SK-N-SH (cell line): Measurements from ENCODE around the gene BAD. TPM values are rescaled to one million over a fixed set of nuclear protein-coding genes. Genes with fewer than 3 reads are reported as not detected.

Experiments used
- CTCF ChIA-PET: fragments of 300-600, 350-600 bp; formaldehyde crosslinking; extraction: SDS; loops from one replicate; lab custom pipeline; 2021; lab: Yijun Ruan, JAX
- POLR2A ChIA-PET: fragments of 350-600 bp; sonication (Branson Sonifier 250); formaldehyde crosslinking; extraction: SDS; loops from one replicate; lab custom pipeline; 2020; ENCODE audit warnings: antibody characterized with exemption, inconsistent platforms; lab: Yijun Ruan, JAX
- DNase-seq: peaks from one replicate; pipeline ENCODE4 v3.0.0; 2012
- H2AFZ ChIP-seq: fragments of 200-600 bp; sonication (generic); 2 replicates; pipeline ENCODE4 v1.8.1; 2016; ENCODE audit warnings: antibody characterized with exemption, mild to moderate bottlenecking, low read depth
- H3F3A ChIP-seq: fragments of 200-600 bp; sonication (generic); replicated peaks from 2 replicates; pipeline ENCODE3; 2016; ENCODE audit warnings: antibody characterized with exemption, mild to moderate bottlenecking; ENCODE audit not compliant: insufficient read depth
- H3K27ac ChIP-seq, 2 experiments: fragments of 200-500 bp in 1 of 2; fragments of 200-600 bp in 1 of 2; sonication (Bioruptor generic) in 1 of 2; sonication (generic), shearing (Covaris generic) in 1 of 2; 2 replicates each; pipeline versions ENCODE4 v1.5.1 to v1.6.1; 2014 to 2016; ENCODE audit warnings: low read depth in 2 of 2, inconsistent platforms in 1 of 2, low read length in 1 of 2, mild to moderate bottlenecking in 1 of 2, mixed read lengths in 1 of 2
- H3K27me3 ChIP-seq: fragments of 200-600 bp; sonication (generic), shearing (Covaris generic); 2 replicates; pipeline ENCODE4 v1.6.1; 2016; ENCODE audit warnings: mixed run types; ENCODE audit not compliant: insufficient read depth
- H3K36me3 ChIP-seq, 2 experiments: fragments of 200-500 bp in 1 of 2; fragments of 200-600 bp in 1 of 2; sonication (Bioruptor generic) in 1 of 2; sonication (generic) in 1 of 2; replicated peaks in 1 of 2; 2 replicates each; pipeline versions ENCODE3 to v1.5.1; 2014 to 2016; ENCODE audit warnings: low read length in 1 of 2, mild to moderate bottlenecking in 1 of 2; ENCODE audit not compliant: insufficient read depth in 2 of 2, control insufficient read depth in 1 of 2
- H3K4me1 ChIP-seq, 2 experiments: fragments of 200-500 bp in 1 of 2; fragments of 200-600 bp in 1 of 2; sonication (Bioruptor generic) in 1 of 2; sonication (generic), shearing (Covaris generic) in 1 of 2; 2 replicates each; pipeline versions ENCODE4 v1.5.1 to v1.6.1; 2014 to 2016; ENCODE audit warnings: low read depth in 1 of 2, low read length in 1 of 2, mixed run types in 1 of 2; ENCODE audit not compliant: insufficient read depth in 2 of 2, control insufficient read depth in 1 of 2
- H3K4me2 ChIP-seq: fragments of 200-600 bp; sonication (generic), shearing (Covaris generic); 2 replicates; pipeline ENCODE4 v1.6.1; 2017; ENCODE audit warnings: mixed run types
- H3K4me3 ChIP-seq, 2 experiments: fragments of 200-500 bp in 1 of 2; fragments of 200-600 bp in 1 of 2; sonication (Bioruptor generic) in 1 of 2; sonication (generic), shearing (Covaris generic) in 1 of 2; 2 replicates each; pipeline versions ENCODE4 v1.5.1 to v1.8.1; 2014 to 2016; ENCODE audit warnings: low read depth in 2 of 2, inconsistent platforms in 1 of 2, low read length in 1 of 2, mild to moderate bottlenecking in 1 of 2, mixed read lengths in 1 of 2, moderate library complexity in 1 of 2
- H3K79me2 ChIP-seq: fragments of 200-600 bp; sonication (generic); 2 replicates; pipeline ENCODE4 v1.8.1; 2017; ENCODE audit warnings: mild to moderate bottlenecking; ENCODE audit not compliant: insufficient read depth
- H3K9ac ChIP-seq: fragments of 200-600 bp; sonication (generic); 2 replicates; pipeline ENCODE4 v1.6.1; 2017; ENCODE audit warnings: mixed run types
- H3K9me2 ChIP-seq: fragments of 200-600 bp; sonication (generic); 2 replicates; pipeline ENCODE4 v1.6.1; 2017; ENCODE audit warnings: mixed run types
- H3K9me3 ChIP-seq: fragments of 200-600 bp; sonication (generic); 2 replicates; pipeline ENCODE4 v1.6.1; 2017; ENCODE audit warnings: mixed run types, mild to moderate bottlenecking, moderate library complexity
- H4K20me1 ChIP-seq: fragments of 200-600 bp; sonication (generic); 2 replicates; pipeline ENCODE4 v1.6.1; 2017; ENCODE audit warnings: mild to moderate bottlenecking, mixed run types; ENCODE audit not compliant: insufficient read depth
- ELF1 ChIP-seq: IDR thresholded peaks from 2 replicates; pipeline ENCODE4 v1.4.0; 2012
- EZH2phosphoT487 ChIP-seq: fragments of 200-600 bp; sonication (generic); IDR thresholded peaks from 2 replicates; pipeline ENCODE4 v1.6.1; 2017; ENCODE audit warnings: low read depth, mixed run types, mild to moderate bottlenecking, antibody characterized with exemption, moderate library complexity, borderline replicate concordance
- FOXJ3 ChIP-seq: sonication (generic); formaldehyde crosslinking; IDR thresholded peaks from 2 replicates; pipeline ENCODE4 v1.5.1; 2020; ENCODE audit warnings: mild to moderate bottlenecking, missing genetic modification reagents
- FOXM1 ChIP-seq: IDR thresholded peaks from 2 replicates; pipeline ENCODE4 v1.4.0; 2012; ENCODE audit warnings: low read depth, mild to moderate bottlenecking
- MEF2A ChIP-seq: IDR thresholded peaks from 2 replicates; pipeline ENCODE4 v1.4.0; 2012; ENCODE audit warnings: low read depth, borderline replicate concordance
- NFIC ChIP-seq: IDR thresholded peaks from 2 replicates; pipeline ENCODE4 v1.4.0; 2012; ENCODE audit warnings: borderline replicate concordance
- NRF1 ChIP-seq: IDR thresholded peaks from 2 replicates; pipeline ENCODE4 v1.6.1; 2012; ENCODE audit warnings: low read depth, mild to moderate bottlenecking, low read length
- PBX3 ChIP-seq: IDR thresholded peaks from 2 replicates; pipeline ENCODE4; 2012
- RAD21 ChIP-seq: IDR thresholded peaks from 2 replicates; pipeline ENCODE4 v1.6.1; 2012; ENCODE audit warnings: mild to moderate bottlenecking, low read length
- RCOR1 ChIP-seq: fragments of 150-350 bp; IDR thresholded peaks from 2 replicates; pipeline ENCODE4 v1.6.1; 2017; ENCODE audit warnings: antibody characterized with exemption, low read length
- RXRA ChIP-seq: IDR thresholded peaks from 2 replicates; pipeline ENCODE4 v1.4.0; 2012; ENCODE audit warnings: low read depth, mild to moderate bottlenecking, borderline replicate concordance
- SIN3A ChIP-seq: IDR thresholded peaks from 2 replicates; pipeline ENCODE4 v1.6.1; 2012; ENCODE audit warnings: low read depth, mild to moderate bottlenecking, low read length, moderate library complexity, borderline replicate concordance
- TEAD4 ChIP-seq: IDR thresholded peaks from 2 replicates; pipeline ENCODE4 v1.4.0; 2012; ENCODE audit warnings: mild to moderate bottlenecking, borderline replicate concordance; ENCODE audit not compliant: insufficient read depth
- USF2 ChIP-seq: fragments of 150-350 bp; IDR thresholded peaks from 2 replicates; pipeline ENCODE4 v1.6.1; 2017; ENCODE audit warnings: antibody characterized with exemption, low read length, low read depth, borderline replicate concordance
- WGBS: methylation state at CpG from one replicate; pipeline ENCODE4 v1.1.6; 2017; ENCODE audit warnings: low lambda C conversion rate; 5-methylcytosine and 5-hydroxymethylcytosine counted together
- polyA plus RNA-seq, 3 experiments: library from polyadenylated mRNA; depleted of rRNA; stranded (reverse); fragments of >200 nt; gene quantifications; 2 replicates each; pipeline ENCODE4 v1.2.3, GENCODE V29; 2012
- TF ChIP-seq, protein P1 (sequence below): IDR thresholded peaks from 2 replicates; pipeline ENCODE4 v1.4.0; 2012; ENCODE audit warnings: low read depth
- TF ChIP-seq, protein P2 (sequence below): IDR thresholded peaks from 2 replicates; pipeline ENCODE4 v1.4.0; 2012; ENCODE audit warnings: low read depth, borderline replicate concordance

BAD gene
- polyA plus RNA-seq, 1 of the 3 experiments (the other 2 are of a cell fraction): 80.9 TPM

DNA sequence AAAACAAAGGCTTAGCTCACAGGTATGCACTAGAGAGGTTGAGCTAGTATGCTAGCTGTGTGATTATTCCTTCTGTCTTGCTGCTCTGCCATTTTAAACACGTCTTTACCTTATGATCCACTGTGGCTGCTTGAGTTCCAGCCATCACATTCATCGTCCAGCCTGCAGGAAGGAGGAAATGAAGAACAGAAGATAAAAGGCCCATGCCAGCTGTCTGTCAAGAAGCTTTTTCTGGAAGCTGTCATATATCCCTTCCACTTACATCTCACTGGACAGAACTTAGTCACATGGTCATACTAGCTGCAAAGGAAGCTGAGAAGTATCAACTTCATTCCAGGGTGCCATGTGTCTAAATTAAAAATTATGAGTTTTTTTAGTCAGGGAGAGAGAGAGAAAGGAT lies 42.9 kb upstream of the BAD start:
- no peaks in the 10 kb centered on the region for H3K9me3 ChIP-seq
- H3K9me2 ChIP-seq: no peaks in the 10 kb centered on the region
- H3F3A ChIP-seq: peaks cover 14% of the 10 kb centered on the region
- POLR2A ChIA-PET: no interaction called here
- WGBS: 72% methylated on average over 2 of the region's 2 CpGs
- no peaks in the 10 kb centered on the region for H4K20me1 ChIP-seq
- H3K27me3 ChIP-seq: no peaks in the 10 kb centered on the region
- TF ChIP-seq FOXM1 (no peak), PBX3 (no peak), SIN3A (no peak), MEF2A (no peak), RCOR1 (no peak), TEAD4 (no peak), NFIC (no peak), ELF1 (no peak), USF2 (no peak), RAD21 (no peak), FOXJ3 (no peak), EZH2phosphoT487 (no peak), NRF1 (no peak), RXRA (no peak)
- TF ChIP-seq, protein P1, sequence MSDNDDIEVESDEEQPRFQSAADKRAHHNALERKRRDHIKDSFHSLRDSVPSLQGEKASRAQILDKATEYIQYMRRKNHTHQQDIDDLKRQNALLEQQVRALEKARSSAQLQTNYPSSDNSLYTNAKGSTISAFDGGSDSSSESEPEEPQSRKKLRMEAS: no peak
- TF ChIP-seq, protein P2, sequence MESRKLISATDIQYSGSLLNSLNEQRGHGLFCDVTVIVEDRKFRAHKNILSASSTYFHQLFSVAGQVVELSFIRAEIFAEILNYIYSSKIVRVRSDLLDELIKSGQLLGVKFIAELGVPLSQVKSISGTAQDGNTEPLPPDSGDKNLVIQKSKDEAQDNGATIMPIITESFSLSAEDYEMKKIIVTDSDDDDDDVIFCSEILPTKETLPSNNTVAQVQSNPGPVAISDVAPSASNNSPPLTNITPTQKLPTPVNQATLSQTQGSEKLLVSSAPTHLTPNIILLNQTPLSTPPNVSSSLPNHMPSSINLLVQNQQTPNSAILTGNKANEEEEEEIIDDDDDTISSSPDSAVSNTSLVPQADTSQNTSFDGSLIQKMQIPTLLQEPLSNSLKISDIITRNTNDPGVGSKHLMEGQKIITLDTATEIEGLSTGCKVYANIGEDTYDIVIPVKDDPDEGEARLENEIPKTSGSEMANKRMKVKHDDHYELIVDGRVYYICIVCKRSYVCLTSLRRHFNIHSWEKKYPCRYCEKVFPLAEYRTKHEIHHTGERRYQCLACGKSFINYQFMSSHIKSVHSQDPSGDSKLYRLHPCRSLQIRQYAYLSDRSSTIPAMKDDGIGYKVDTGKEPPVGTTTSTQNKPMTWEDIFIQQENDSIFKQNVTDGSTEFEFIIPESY: no peak
- TF ChIP-seq, all 33 proteins: peak for 0
- Histone ChIP-seq H3K36me3 (no peaks in the 10 kb centered on the region), H3K27ac (no peak overlapping the region), H3K9ac (no peak overlapping the region), H3K79me2 (no peaks in the 10 kb centered on the region), H3K4me3 (no peak overlapping the region), H3K4me1 (peaks cover 0 to 5% of the 10 kb centered on the region in 2 experiments; a peak in 2 of 4 replicates), H2AFZ (no peak overlapping the region), H3K4me2 (no peak overlapping the region)
- DNase-seq: no peak
- CTCF ChIA-PET: interaction anchor here (0.8 to 1.4 kb wide), 2 partner anchors 15 to 28 kb away, joined by 3 to 4 read pairs; no protein-coding TSS in a partner anchor
